Measurements from ENCODE around the gene PRR33.

PRR33 gene

GRCh38 chr11:1896468-1896867, 4.8 kb upstream of the PRR33 start:
- H3K4me3 ChIP-seq: no peak overlapping the region
- no peak overlapping the region for H3K27ac ChIP-seq
- DNase-seq (ENCODE audit: low spot score): no peak
- TF ChIP-seq CTCF (IDR thresholded peaks at IDR 0.05): no peak

- no peak for DNase-seq (ENCODE audit: low spot score)
- Histone ChIP-seq H3K27ac (no peak overlapping the region), H3K4me3 (no peak overlapping the region)
- TF ChIP-seq CTCF (IDR thresholded peaks at IDR 0.05): no peak
These were observed 3.1 kb upstream of the PRR33 start for GRCh38 chr11:1894759-1895158.

- no peak overlapping the region for H3K27ac ChIP-seq
These were observed 2.1 kb upstream of the PRR33 start for GRCh38 chr11:1893581-1894359.

GRCh38 chr11:1892558-1892957, 863 bp upstream of the PRR33 start:
- no peak overlapping the region for H3K4me3 ChIP-seq
- no peak for DNase-seq (ENCODE audit: low spot score)
- TF ChIP-seq CTCF (IDR thresholded peaks at IDR 0.05): no peak
- no peak overlapping the region for H3K27ac ChIP-seq

More at GRCh38 chr11:1893581-1894359, 2.1 kb upstream of the PRR33 start:
- no peak for TF ChIP-seq CTCF (IDR thresholded peaks at IDR 0.05)
- no peak for DNase-seq (ENCODE audit: low spot score)
- H3K4me3 ChIP-seq: no peak overlapping the region

- TF ChIP-seq CTCF (IDR thresholded peaks at IDR 0.05): no peak
- no peak for DNase-seq (ENCODE audit: low spot score)
- Histone ChIP-seq H3K27ac (no peak overlapping the region), H3K4me3 (no peak overlapping the region)
These were observed 421 bp upstream of the PRR33 start for GRCh38 chr11:1892116-1892515.

- no peak overlapping the region for H3K4me3 ChIP-seq
- no peak overlapping the region for H3K27ac ChIP-seq
- no peak for TF ChIP-seq CTCF (IDR thresholded peaks at IDR 0.05)
- no peak for DNase-seq (ENCODE audit: low spot score)
These were observed 552 bp downstream of the PRR33 start for GRCh38 chr11:1890856-1891830.
